H1 (cell line): ENCODE data around the gene CTNNA3. TPM values are rescaled to one million over a fixed set of nuclear protein-coding genes. Genes with fewer than 3 reads are reported as not detected.

Source experiments
- BRCA1 ChIP-seq: IDR thresholded peaks from 2 replicates; pipeline ENCODE4 v1.6.1; 2012; ENCODE audit warnings: low read depth, low read length, improper control_type of control experiment
- CHD7 ChIP-seq: fragments of 300-600 bp; sonication (generic); IDR thresholded peaks from 2 replicates; pipeline ENCODE4 v1.7.1; 2012; ENCODE audit warnings: low read length, moderate library complexity, mild to moderate bottlenecking, inconsistent platforms; ENCODE audit not compliant: insufficient replicate concordance
- GTF2F1 ChIP-seq: IDR thresholded peaks from 2 replicates; pipeline ENCODE4 v1.6.1; 2012; ENCODE audit warnings: low read depth, low read length, improper control_type of control experiment, borderline replicate concordance
- HDAC2 ChIP-seq, 2 experiments: fragments of 300-600 bp in 1 of 2; sonication (generic) in 1 of 2; IDR thresholded peaks; 2 replicates each; pipeline ENCODE4 v1.6.1; 2011 to 2012; ENCODE audit warnings: low read depth in 2 of 2, low read length in 2 of 2, mild to moderate bottlenecking in 2 of 2, moderate library complexity in 2 of 2, borderline replicate concordance in 1 of 2, inconsistent platforms in 1 of 2
- JUN ChIP-seq: IDR thresholded peaks from 2 replicates; pipeline ENCODE4 v1.6.1; 2011; ENCODE audit warnings: low read depth, mild to moderate bottlenecking, improper control_type of control experiment, low read length
- RAD21 ChIP-seq, 2 experiments: IDR thresholded peaks in 1 of 2; conservative IDR thresholded peaks in 1 of 2; 2 replicates each; pipeline ENCODE4 v1.6.1; 2011; ENCODE audit warnings: low read depth in 2 of 2, low read length in 2 of 2, improper control_type of control experiment in 1 of 2, inconsistent platforms in 1 of 2, mild to moderate bottlenecking in 1 of 2, moderate library complexity in 1 of 2
- RNF2 ChIP-seq: fragments of 200-900, 300-1000 bp; sonication (generic); IDR thresholded peaks from 2 replicates; pipeline ENCODE4 v1.7.1; 2016; ENCODE audit warnings: borderline replicate concordance, low read depth, mild to moderate bottlenecking, antibody characterized with exemption, low read length; ENCODE audit not compliant: poor library complexity, severe bottlenecking; ENCODE audit errors: missing control alignments
- RXRA ChIP-seq: IDR thresholded peaks from 2 replicates; pipeline ENCODE4 v1.6.1; 2011; ENCODE audit warnings: low read depth, mild to moderate bottlenecking, low read length, moderate library complexity; ENCODE audit not compliant: insufficient read depth
- SIX5 ChIP-seq: IDR thresholded peaks from 2 replicates; pipeline ENCODE4 v1.6.1; 2011; ENCODE audit warnings: mild to moderate bottlenecking, low read depth, low read length
- TEAD4 ChIP-seq: IDR thresholded peaks from 2 replicates; pipeline ENCODE4 v1.6.1; 2012; ENCODE audit warnings: low read depth, low read length, inconsistent platforms, mixed read lengths
- YY1 ChIP-seq: IDR thresholded peaks from 2 replicates; pipeline ENCODE4 v1.6.1; 2011; ENCODE audit warnings: low read depth, mild to moderate bottlenecking, low read length
- polyA plus RNA-seq, 7 experiments: library from polyadenylated mRNA; depleted of rRNA in 3 of 7; stranded (reverse) in 5 of 7; unstranded in 2 of 7; fragments of >200 nt in 5 of 7; fragments of 200-250 nt in 2 of 7; gene quantifications; 1 replicate in 5 of 7; 2 replicates in 1 of 7; 4 replicates in 1 of 7; pipeline versions ENCODE4 v1.2.1 to v1.2.3, GENCODE V29; 2011 to 2013; ENCODE audit warnings: missing spikeins in 2 of 7, mixed read lengths in 2 of 7
- total RNA-seq: library from RNA; stranded (reverse); fragmentation: NEBNext Ultra II Directional; extraction: Animal tissue kit (Norgen Biotek cat#: 25700); gene quantifications from 2 replicates; pipeline ENCODE4 v1.2.1, GENCODE V29; 2021

The CTNNA3 gene
- total and polyA plus RNA-seq, 2 of the 8 experiments (the other 6 are each of a cell fraction or from before 2014, with no cell fraction given) = 1.3 to 1.5 TPM

- TF ChIP-seq CHD7 (no peak), RAD21 (IDR thresholded peaks at IDR 0.05 in 1 of 2, conservative IDR thresholded peaks at IDR 0.05 in 1 of 2; ENCODE audit: low read depth in 2 of 2, low read length in 2 of 2) (no peak), HDAC2 (IDR thresholded peaks at IDR 0.05; ENCODE audit: borderline replicate concordance in 1 of 2, low read depth in 2 of 2, low read length in 2 of 2) (no peak), JUN (no peak), GTF2F1 (no peak), SIX5 (no peak), TEAD4 (no peak), BRCA1 (no peak), RNF2 (no peak), YY1 (no peak), RXRA (no peak)
These were observed 1480.1 kb downstream of the CTNNA3 start (continued) for GRCh38 chr10:66215920-66216319.
